ENCODE results near the gene ZNF853. TPM values are rescaled to one million over a fixed set of nuclear protein-coding genes. Genes with fewer than 3 reads are reported as not detected.
"Not testable (repeated sequence)": the region's sequence is repeated elsewhere in the genome, so short reads cannot be mapped to it uniquely, and the experiment has no call there.

Gene ZNF853
- 12.1 and 16.6 TPM in 2 replicates for total RNA-seq (2014; rRNA removed; shearing (Covaris generic))

DNA sequence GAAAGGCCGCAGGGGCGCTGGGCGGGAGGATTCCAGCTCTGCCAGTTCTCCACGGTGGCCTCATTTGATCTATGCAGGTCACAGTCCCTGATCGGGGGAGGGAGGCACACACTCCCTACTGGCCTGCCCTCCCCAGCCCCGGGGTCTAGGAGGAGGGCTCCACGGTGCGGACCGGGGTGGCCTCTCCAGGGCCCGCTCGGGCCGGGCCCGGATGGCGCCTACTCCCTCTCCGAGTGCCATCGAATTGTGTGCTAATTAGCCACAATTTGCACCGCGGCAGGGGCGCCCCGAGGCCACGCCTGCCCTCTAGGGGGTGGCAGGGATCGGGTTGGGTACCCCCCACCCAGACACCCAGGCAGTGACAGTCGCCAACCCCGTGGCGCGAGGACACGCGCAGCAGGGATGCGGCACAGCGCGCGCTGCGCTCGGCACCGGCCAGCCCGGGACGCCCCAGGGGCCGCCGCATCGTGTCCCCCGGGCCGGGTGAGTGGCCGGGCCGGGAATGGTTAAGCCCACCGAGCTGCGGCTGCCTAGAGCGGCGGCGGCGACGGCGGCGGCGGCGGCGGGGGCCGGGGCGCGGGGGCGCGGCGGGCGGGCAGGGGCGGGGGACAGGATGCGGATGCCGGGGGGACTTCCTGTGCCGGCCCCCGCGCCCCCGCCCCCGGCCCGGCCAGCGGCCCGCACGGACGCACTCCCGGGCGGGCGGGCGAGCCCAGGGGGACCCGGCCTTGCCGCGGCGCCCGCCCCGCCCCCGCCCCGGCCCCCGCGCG lies at the start of gene ZNF853:
Gene ZNF853 (plus strand): TSS at position 658 of the 770 bp plus-strand sequence. CDS start 565 bp downstream, outside the sequence.
- peak; percentile 8 for DNase-seq (ENCODE audit: low spot score)
- in situ Hi-C loops (cut with HindIII; ENCODE audit: low sequenced_read_pairs): no loop called here

DNA sequence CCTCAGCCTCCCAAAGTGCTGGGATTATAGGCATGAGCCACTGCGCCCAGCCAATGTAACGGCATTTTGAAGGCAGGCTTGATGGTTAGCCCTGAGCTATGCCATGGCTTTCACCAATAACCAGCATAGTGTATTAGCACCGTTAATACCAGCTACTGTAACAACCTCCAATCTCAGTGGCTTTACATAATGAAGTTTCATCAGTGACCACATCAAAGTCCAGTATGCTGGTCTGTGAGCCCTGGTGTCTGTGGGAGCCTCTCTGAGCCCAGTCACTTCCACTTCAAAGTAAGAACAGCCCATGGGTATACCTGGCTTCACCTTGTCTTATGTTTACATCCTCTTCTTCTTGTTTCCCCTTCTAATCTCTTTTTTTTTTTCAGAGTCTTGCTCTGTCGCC lies 49.8 kb upstream of the ZNF853 start:
- in situ Hi-C loops (cut with HindIII; ENCODE audit: low sequenced_read_pairs): no loop called here
- no peak for DNase-seq (ENCODE audit: low spot score)

DNA sequence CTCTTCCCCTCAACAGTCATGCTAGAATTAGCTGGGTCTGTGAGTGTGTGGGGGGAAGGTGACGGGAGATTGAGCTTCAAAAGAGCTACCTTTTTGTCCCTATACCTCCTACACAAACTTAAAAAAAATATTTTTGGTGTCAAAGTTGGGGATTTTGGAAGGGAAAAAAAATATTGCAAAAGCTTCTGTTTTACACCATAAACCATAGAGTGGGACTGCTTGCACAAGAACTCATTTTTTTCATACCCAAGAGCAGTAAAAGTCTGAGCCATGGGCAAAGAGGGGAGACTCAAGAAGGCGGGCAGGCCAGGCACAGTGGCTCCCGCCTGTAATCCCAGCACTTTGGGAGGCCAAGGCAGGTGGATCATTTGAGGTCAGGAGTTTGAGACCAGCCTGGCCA lies 47.5 kb upstream of the ZNF853 start:
- in situ Hi-C loops (cut with HindIII; ENCODE audit: low sequenced_read_pairs): no loop called here

DNA sequence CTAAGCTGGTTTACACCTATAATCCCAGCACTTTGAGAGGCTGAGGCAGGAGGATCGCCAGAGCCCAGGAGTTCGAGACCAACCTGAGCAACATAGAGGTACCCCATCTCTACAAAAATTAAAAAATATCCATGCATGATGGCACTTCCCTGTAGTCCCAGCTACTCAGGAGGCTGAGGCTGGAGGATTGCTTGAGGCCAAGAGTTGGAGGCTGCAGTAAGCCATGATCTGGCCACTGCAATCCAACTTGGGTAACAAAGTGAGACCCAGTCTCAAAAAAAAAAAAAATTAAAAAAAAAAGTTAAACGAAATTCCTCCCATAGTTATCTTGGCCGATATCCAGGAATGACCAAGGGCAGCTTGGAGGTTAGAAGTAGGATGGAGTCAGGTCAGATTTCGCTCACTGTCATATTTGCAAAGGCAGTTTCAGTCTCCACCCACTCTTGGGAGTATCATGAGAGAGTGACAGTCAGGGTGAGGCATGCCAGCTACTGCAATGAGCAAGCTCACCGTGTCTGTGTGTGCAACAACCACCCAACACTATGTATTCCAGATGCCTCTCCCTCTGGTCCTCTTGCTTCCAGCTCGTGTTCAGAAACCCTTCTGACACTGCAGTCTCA lies 44.1 kb upstream of the ZNF853 start:
- DNase-seq (ENCODE audit: low spot score): no peak
- in situ Hi-C loops (cut with HindIII; ENCODE audit: low sequenced_read_pairs): no loop called here

More for the DNA sequence above, 47.5 kb upstream of the ZNF853 start:
- no peak for DNase-seq (ENCODE audit: low spot score)

DNA sequence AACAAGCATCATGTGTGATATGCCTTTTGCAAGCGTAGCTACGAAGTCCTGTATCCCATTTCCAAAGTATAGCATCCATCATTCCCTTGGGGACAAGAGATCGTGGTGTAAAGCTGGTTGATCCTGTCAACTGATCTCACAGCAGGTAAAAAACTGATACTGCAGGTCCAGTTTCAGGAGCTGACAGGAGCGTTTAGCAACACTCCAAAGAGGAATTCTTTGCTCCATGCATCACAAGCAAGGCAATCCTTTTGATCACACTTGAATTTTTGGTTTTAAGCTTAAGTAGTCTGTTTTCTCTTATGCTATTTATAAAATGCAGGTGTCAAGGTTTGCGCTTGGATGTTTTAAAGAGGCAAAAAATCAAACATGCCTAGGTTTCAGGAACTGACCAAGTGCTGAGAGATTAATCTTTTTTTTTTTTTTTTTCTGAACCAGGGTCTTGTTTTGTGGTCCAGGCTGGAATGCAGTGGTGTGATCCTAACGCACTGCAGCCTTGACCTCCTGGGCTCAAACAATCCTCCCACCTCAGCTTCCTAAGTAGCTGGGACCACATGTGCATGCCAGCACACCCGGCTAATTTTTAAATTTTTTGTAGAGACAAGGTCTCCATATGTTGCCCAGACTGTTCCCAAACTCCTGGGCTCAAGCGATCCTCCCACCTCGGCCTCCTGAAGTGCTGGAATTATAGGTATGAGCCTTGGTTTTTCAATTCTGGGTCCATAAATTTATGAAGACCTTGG lies 40.0 kb upstream of the ZNF853 start:
- in situ Hi-C loops (cut with HindIII; ENCODE audit: low sequenced_read_pairs): no loop called here
- DNase-seq (ENCODE audit: low spot score): no peak

DNA sequence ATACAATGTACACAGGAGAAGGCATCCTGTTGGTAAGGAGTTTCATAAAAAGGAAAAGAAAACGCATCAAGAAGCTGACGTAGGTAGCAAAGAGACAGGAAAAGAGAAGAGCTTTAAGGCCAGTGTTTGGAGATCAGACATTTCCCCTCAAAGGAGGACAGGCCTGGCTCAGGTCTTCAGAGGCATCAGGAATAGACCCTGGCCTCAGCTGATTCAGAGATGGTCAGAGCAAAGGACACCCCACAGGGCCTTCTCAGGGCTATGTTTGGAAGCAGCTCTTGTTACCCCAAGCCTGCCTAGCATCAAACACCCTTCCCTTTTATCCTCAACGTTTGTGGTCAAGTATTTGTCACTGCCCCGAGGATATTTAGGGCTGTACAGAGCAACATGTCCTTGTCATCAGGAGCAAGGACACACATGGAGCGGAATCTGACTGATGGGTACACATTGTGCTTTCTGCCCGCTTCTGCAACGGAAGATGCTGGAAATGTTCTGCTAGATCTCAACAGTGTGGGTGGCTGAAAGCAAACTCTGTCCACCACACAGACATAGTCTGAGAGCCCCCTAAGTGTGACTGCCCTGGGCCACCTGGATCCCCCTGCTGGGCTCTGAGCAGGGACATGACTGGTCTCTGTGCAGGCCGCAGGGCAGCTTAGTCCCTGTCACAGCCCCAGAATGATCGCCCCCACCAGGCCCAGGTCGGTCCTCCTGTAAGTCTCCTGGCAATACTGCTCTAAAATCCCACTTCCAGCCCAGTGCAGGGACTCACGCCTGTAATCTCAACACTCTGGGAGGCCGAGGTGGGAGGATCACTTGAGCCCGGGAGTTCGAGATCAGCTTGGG lies 39.2 kb upstream of the ZNF853 start:
- no peak for DNase-seq (ENCODE audit: low spot score)
- in situ Hi-C loops (cut with HindIII; ENCODE audit: low sequenced_read_pairs): no loop called here

DNA sequence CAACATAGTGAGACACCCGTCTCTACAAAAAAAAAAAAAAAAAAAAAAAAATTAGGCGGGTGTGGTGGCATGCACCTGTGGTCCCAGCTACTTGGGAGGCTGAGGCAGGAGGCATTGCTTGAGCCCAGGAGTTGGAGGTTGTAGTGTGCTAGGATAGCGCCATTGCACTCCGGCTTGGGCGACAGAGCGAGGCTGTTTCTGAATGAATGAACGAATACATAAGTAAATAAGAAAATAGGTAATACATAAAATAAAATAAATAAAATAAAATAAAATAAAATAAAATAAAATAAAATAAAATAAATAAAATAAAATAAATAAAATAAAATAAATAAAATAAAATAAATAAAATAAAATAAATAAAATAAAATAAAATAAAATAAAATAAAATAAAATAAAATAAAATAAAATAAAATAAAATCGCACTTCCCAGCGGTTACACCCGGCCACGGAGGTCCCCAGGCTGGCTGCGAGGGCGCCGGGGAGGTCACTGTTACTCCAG lies 38.5 kb upstream of the ZNF853 start:
- peak; percentile 21 for DNase-seq (ENCODE audit: low spot score)
- in situ Hi-C loops (cut with HindIII; ENCODE audit: low sequenced_read_pairs): not testable (repeated sequence)

DNA sequence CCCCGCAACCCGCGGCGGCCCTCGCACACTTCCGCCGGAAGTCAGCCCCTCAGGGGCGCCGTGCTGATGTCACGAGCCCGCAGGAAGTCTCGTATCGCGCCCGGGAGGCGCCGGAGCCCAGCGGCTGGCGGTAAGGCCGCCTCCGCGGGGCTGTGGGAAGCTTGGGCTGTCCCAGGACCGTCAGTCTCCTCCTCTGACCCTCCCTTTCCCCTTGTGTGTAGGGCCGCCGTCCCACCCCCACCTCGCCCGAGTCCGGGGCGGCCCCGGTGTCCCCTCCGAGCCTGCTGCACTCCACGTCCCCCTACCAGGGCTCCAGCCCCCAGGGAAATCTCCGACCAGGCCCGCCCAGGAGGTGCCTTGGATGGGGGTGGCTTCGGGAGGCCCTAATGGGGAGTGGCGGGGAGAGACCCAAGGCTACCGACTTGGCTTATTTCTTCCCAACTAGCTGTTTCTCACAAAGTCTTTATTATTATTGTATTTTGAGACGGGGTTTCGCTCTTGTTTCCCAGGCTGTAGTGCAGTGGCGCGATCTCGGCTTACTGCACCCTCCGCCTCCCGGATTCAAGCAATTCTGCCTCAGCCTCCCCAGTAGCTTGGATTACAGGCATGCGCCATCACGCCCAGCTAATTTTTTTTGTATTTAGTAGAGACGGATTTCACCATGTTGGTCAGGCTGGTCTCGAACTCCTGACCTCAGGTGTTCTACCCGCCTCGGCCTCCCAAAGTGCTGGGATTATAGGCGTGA lies 37.9 kb upstream of the ZNF853 start, which contains the start of gene ZDHHC4:
Gene ZDHHC4 (plus strand): TSS at position 86 of the 745 bp plus-strand sequence. CDS start 3,108 bp downstream, outside the sequence.
- in situ Hi-C loops (cut with HindIII; ENCODE audit: low sequenced_read_pairs): no loop called here
- DNase-seq (ENCODE audit: low spot score): peak; percentile 79

DNA sequence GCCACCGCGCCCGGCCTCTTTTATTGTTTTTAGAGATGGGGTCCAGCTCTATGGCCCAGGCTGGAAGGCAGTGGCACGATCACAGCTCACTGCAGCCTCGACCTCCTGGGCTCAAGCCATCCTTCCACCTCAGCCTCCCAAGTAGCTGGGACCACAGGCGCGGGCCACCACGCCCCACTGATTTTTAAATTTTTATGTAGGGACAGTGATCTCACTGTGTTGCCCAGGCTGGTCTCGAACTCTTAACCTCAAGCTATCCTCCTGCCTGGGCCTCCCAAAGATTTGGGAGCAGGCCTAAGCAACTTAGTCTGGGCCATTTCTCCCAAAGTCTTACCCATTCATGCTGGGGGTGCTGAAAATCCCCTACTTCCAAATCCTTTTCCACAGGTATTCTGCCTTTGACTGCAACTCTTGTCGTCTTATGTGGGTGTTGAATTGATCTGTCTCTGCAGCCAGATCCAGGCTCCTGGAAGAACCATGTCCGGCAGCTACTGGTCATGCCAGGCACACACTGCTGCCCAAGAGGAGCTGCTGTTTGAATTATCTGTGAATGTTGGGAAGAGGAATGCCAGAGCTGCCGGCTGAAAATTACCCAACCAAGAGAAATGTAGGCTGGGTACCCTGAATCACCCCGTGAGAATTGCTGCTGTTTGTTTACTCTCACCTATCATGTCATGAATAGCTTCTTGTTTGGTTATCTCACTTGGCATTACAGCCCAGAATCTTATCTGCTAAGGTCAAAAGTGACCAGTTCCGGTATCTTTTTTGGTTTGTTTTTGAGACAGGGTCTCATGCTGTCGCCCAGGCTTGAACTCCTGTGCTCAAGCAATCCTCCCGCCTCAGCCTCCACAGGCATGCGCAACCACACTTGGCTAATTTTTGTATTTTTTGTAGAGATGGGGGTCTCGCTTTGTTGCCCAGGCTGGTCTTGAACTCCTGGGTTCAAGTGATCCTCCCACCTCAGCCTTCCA lies 37.0 kb upstream of the ZNF853 start:
- in situ Hi-C loops (cut with HindIII; ENCODE audit: low sequenced_read_pairs): no loop called here
- DNase-seq (ENCODE audit: low spot score): no peak

DNA sequence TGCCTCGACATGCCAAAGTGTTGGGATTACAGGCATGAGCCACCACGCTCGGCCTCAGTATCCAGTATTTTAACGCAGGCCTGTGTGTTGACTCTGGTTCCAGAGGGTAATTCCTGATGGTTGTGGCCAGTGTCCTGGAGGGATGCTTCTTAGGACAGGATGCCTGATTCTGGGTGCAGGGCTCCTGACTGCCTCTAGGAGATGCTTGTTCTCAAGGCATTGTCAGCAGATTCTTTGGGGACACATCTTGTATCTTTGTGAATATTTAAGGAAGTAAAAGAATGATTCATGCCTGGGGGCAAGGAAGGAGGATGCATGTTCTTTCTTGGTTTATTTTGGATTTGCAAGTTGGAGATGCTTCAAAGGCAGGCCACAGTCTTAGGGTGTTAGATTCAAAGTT lies 36.0 kb upstream of the ZNF853 start:
- DNase-seq (ENCODE audit: low spot score): no peak
- in situ Hi-C loops (cut with HindIII; ENCODE audit: low sequenced_read_pairs): no loop called here

DNA sequence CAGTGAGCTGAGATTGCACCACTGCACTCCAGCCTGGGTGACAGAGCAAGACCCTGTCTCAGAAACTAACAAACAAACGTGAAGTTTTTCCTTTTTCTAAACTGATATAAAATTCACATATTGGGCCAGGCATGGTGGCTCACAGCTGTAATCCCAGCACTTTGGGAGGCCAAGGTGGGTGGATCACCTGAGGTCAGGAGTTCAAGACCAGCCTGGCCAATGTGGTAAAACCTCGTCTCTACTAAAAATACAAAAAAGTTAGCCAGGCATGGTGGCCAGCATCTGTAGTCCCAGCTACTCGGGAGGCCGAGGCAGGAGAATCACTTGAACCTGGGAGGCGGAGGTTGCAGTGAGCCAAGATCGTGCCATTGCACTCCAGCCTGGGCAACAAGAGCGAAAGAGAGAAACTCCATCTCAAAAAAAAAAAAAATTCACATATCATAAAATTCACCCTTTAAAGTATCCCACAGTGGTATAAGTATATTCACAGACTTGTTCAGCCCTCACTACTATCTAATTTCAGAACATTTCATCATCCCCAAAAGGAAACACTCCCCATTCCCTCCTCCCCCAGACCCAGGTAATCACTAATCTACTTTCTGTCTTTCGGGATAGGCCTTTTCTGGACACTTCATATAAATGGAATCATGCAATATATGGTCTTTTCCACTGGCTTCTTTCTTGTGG lies 29.5 kb upstream of the ZNF853 start:
- in situ Hi-C loops (cut with HindIII; ENCODE audit: low sequenced_read_pairs); DNase-seq (ENCODE audit: low spot score): not testable (repeated sequence)

DNA sequence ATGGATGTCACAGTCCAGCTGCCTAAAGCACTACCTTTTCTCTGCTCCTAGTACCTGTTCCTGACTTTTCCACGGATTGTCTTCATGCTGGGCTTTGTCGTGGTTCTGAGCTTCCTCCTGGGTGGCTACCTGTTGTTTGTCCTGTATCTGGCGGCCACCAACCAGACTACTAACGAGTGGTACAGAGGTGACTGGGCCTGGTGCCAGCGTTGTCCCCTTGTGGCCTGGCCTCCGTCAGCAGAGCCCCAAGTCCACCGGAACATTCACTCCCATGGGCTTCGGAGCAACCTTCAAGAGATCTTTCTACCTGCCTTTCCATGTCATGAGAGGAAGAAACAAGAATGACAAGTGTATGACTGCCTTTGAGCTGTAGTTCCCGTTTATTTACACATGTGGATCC lies 26.8 kb upstream of the ZNF853 start:
- in situ Hi-C loops (cut with HindIII; ENCODE audit: low sequenced_read_pairs): no loop called here
- DNase-seq (ENCODE audit: low spot score): no peak

DNA sequence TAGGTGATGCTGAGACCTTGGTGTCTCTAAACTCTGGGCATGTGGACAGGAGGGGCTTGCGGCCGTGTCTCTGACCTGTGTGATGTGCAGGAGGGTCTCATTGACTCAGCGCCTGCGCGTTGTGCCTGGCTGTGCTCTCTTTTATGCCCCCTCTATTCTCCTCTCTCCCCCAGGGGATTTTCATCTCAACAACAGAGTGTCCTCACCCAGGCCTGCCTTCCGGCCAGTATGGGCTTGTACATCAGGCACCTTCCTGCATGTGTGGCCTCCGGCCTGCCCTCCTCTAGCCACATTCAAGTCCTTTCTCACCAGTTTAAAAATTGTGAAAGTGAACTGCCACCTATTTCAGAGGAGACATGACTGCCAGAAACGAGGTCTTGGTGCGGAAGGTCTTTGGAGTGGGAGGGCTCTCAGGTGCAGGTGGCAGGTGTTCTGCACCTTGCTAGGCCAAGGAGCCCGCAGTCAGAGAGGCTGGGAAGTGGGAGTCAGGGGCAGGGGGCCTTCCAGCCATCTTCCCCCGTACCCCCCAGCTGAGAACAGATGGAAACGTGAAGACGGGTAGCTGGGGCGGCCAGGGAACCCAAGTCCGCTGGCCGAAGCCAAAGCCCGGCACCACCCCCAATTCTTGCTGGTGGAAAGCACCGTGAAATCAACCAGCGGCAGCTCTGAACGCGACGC lies 26.1 kb upstream of the ZNF853 start:
- no peak for DNase-seq (ENCODE audit: low spot score)
- in situ Hi-C loops (cut with HindIII; ENCODE audit: low sequenced_read_pairs): no loop called here

DNA sequence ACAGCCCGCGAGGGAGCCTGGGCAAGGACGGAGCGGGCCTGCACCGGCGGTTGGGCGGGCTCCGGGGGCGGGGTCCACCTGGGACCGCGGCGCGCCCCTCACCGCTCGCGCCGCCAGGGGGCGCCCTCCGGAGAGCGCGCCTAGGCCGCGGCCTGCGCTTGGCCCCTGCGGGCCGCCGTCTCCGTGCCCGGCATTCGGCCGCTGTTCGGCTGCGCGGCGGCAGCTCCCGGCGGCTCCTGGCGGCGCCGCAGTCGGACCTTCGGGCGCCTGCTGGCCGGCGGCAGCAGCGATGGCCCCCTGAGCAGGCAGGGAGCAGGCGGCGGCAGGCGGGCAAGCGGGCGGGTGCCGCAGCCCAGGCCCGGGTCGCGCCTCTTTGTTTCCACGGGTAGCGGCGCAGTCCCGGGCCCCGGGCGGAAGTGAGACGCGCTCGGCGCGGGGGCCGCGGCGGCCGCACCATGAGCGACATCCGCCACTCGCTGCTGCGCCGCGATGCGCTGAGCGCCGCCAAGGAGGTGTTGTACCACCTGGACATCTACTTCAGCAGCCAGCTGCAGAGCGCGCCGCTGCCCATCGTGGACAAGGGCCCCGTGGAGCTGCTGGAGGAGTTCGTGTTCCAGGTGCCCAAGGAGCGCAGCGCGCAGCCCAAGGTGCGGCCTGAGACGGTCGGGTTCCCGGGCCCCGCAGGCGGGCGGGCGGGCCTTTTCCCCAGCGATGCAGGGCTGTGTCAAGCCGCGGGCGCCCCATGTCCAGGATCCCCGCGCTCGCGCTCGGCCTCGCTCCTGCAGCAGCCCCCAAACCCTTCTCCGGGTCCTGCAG lies 25.4 kb upstream of the ZNF853 start, which contains the start of gene INTS15:
Gene INTS15 (plus strand): TSS at position 193 of the 816 bp plus-strand sequence. CDS start 263 bp downstream, at position 456.
- peak; percentile 62 for DNase-seq (ENCODE audit: low spot score)
- in situ Hi-C loops (cut with HindIII; ENCODE audit: low sequenced_read_pairs): no loop called here

DNA sequence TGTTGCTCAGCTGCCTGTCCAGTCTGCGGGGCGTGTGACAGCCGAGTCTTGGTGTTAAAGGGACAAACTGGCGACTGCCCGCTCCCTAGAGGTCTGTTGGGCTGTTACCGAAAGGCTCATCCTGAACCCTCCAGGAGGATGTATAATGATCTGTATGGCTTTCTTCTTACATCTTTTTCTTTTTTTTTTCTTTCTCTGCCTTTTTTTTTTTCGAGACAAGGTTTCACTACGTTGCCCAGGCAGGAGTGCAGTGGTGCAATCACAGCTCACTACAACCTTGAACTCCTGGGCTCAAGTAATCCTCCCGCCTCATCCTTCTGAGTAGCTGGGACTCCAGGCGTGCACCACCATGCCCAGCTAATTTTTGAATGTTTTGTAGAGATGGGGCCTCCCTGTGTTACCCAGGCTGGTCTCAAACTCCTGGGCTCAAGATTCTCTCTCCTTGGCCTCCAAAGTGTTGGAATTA lies 24.7 kb upstream of the ZNF853 start:
- in situ Hi-C loops (cut with HindIII; ENCODE audit: low sequenced_read_pairs): no loop called here
- no peak for DNase-seq (ENCODE audit: low spot score)
